WTC11 (cell line): ENCODE results near the gene ALDH2.

Experiments
- CTCF ChIP-seq: fragments of 200-600 bp; IDR thresholded peaks from 2 replicates; pipeline ENCODE4 v1.8.0; 2022; ENCODE audit warnings: antibody characterized with exemption
- ESRRA ChIP-seq: sonication (generic); formaldehyde crosslinking; IDR thresholded peaks from 2 replicates; pipeline ENCODE4 v1.8.1; 2022; ENCODE audit warnings: mild to moderate bottlenecking, missing genetic modification reagents, borderline replicate concordance
- FOXJ3 ChIP-seq: sonication (generic); formaldehyde crosslinking; IDR thresholded peaks from 2 replicates; pipeline ENCODE4 v1.9.0; 2021; ENCODE audit warnings: missing genetic modification reagents, mild to moderate bottlenecking, borderline replicate concordance
- MAX ChIP-seq: sonication (generic); formaldehyde crosslinking; IDR thresholded peaks from 2 replicates; pipeline ENCODE4 v1.8.0; 2022; ENCODE audit warnings: mild to moderate bottlenecking, missing genetic modification reagents
- TF ChIP-seq, protein P1 (sequence below): sonication (generic); formaldehyde crosslinking; IDR thresholded peaks from 2 replicates; pipeline ENCODE4 v1.8.1; 2023; ENCODE audit warnings: mild to moderate bottlenecking, missing genetic modification reagents
- TF ChIP-seq, protein P2 (sequence below): sonication (generic); formaldehyde crosslinking; IDR thresholded peaks from 2 replicates; pipeline ENCODE4 v1.8.0; 2023; ENCODE audit warnings: missing genetic modification reagents

GRCh38 chr12:111758120-111758561 is 8.6 kb upstream of the ALDH2 start:
- no peak for TF ChIP-seq CTCF
- TF ChIP-seq MAX, result no peak
- TF ChIP-seq, protein P1, sequence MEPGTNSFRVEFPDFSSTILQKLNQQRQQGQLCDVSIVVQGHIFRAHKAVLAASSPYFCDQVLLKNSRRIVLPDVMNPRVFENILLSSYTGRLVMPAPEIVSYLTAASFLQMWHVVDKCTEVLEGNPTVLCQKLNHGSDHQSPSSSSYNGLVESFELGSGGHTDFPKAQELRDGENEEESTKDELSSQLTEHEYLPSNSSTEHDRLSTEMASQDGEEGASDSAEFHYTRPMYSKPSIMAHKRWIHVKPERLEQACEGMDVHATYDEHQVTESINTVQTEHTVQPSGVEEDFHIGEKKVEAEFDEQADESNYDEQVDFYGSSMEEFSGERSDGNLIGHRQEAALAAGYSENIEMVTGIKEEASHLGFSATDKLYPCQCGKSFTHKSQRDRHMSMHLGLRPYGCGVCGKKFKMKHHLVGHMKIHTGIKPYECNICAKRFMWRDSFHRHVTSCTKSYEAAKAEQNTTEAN (CRISPR knock-in tag), result no peak
- TF ChIP-seq, protein P2, sequence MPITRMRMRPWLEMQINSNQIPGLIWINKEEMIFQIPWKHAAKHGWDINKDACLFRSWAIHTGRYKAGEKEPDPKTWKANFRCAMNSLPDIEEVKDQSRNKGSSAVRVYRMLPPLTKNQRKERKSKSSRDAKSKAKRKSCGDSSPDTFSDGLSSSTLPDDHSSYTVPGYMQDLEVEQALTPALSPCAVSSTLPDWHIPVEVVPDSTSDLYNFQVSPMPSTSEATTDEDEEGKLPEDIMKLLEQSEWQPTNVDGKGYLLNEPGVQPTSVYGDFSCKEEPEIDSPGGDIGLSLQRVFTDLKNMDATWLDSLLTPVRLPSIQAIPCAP (CRISPR knock-in tag), result no peak
- TF ChIP-seq ESRRA (CRISPR knock-in tag), result no peak
- no peak for TF ChIP-seq FOXJ3 (CRISPR knock-in tag)
